ENCODE data around the gene PSAT1.
A peak's percentile ranks its signal among the peaks of the same experiment; 100 is the strongest.

PSAT1 gene

DNA sequence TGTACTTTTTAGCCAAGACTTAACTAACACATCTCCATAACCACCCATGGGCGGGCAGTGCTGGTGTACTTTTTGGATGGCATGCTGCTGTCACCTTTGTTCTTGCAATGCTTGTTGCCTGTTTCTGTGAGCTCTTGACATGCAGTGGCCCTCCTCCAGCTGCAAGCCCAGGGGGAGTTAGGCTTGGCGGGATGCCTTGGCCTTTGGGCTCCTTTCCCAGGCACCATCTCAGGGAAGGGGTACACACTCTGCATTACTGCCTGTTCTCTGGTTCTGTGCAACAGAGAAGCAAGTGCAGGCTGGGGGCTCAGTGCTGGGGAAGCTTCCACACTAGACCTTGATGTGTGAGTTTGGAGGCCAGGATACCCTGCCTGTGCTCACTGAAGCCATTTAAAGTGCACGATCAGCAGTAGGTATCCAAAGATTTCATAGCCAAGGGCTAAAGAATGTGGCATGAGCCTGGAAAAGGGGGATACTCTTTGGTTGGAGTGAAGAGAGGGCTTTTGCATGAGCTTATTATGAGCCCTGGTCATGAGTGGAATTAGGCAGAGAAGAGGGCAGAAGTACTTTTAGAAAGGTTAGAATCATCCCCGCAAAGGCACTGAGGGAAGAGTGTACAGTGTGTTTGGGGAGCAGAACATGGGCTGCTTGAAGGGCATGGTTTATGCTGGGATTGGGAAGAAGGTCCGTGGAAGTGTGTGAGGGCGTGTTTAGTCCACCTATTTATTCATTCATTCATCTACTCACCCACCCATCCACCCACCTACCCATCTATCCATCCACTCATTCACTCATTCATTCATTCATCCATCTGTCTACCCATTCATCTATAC lies 22.5 kb downstream of the PSAT1 start:
- no peak for DNase-seq

DNA sequence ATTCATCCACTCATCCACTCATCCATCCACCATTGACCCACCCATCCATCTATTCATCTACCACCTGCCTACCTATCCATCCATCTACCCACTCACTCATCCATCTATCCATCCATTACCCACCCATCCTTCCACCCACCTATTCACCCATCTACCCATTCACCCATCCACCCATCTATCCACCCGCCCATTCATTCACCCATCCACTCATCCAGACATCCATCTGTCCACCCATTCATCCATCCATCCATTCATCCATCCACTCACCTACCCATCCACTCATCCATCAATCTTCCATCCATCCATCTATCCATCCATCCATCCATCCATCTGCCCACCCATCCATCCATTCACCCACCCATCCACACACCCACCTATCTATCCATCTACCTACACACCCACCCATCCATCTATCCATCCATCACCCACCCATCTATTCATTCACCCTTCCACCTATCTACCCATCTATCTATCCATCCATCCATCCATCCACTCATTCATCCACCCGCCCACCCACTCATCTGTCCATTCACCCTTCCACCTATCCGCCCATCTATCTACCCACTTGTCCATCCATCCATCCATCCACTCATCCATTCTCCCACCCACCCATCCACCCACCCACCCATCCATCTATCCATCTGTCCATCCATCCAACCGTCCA lies 23.2 kb downstream of the PSAT1 start:
- no peak for DNase-seq

DNA sequence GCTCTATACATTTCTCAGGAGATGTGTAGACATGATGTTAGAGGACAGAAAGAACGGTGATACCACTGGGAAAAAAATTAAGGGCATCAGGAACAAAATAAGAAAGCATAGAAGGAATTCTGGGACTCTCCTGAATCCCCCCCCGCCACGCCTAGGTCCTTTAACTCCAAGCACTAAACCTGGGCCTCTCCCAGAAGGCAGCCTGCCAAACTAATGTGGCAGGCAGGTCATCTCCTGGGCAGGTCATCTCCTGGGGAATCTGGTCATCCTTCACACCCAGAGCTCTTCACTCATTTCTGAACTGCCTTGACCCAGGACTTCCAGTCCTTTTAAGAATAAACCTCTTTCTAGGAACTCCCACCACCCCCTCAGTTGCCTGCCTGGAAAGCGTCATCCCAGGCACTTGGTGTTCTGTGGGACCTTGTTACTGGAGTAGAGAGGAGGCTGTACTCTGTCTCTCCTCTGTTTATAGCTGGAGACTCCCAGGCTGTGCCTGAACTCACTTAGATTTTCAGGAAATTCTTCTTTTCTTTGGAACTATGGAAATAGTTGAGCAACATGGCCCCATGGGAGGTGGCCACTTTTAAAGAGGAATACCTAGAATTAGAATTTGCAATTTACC lies 24.1 kb downstream of the PSAT1 start:
- DNase-seq = no peak

- no peak for DNase-seq
Observed at GRCh38 chr9:78321505-78321904, 24.6 kb downstream of the PSAT1 start.

DNA sequence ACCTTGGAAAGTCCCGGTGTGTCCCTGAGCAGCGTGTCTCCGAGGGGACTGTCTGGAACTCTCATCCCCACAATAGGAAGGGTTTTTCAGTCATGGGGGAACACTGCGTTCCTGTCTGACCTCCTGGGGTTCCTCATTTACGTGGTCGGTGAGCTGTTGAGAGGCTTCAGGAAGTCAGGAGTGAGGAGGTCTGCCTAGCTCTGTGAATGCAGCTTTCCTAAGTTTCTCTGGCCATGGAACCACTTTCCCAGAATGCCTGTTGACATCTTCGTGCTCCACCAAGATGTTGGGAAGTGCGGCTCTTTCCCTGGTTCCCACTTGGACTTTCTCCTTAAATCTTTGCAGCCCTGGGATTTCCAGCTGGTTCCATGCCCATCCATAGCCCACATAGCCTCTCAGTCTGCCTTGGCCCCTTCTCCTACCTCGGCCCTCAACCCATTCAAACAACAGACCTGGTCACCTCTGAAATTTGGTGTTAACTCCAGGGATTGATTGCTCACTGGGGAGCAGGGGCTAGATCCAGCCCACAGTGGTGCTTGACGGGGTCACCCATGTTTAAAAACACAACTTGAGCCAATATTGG lies 27.2 kb downstream of the PSAT1 start:
- DNase-seq = no peak

- peak; percentile 25 for DNase-seq
Observed at GRCh38 chr9:78324682-78325081, 27.8 kb downstream of the PSAT1 start.

DNA sequence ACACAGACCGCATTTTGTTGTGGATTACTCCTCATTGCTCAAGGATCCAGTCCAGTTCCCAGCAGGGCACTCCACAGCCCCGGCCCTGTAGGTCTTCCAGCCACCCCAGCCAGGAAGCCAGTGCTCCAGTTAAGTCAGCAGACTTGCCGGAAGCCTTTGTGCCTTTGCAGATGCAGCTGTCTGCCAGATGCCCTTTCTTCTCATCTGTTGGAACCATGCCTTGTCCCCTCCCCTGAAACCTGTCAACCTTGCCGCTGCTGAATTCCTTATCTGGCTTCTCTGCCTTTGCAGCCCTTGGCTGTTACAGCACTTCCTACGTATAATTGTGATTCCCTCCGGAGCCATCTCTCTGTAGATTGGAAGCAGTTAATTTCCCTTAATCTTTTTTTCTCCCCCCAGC lies 28.4 kb downstream of the PSAT1 start:
- DNase-seq = peak; percentile 99

DNA sequence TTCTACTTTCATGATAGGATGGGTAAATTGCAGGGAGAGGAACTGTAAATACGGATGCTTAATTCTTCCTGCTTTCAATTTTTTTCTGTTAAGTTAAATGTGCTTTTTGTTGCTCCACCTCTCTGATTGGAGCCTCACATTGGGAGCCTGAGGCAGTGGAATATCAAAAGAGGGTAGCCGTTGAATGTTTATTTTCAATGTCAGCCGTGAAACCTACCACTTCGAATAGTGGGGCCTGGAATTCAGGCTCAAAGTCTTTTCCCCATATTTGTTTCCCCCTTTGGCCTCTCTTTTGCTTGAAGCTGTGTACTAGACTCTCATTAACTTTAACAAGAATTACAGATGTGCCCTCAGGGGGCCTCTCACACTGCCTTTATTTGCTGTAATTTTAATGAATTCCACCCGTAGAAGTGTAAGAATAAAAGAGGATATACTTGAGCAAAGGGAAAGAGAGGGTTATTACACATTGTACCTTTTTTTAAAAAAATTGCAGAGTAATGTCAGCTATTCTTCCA lies 29.0 kb downstream of the PSAT1 start:
- no peak for DNase-seq

DNA sequence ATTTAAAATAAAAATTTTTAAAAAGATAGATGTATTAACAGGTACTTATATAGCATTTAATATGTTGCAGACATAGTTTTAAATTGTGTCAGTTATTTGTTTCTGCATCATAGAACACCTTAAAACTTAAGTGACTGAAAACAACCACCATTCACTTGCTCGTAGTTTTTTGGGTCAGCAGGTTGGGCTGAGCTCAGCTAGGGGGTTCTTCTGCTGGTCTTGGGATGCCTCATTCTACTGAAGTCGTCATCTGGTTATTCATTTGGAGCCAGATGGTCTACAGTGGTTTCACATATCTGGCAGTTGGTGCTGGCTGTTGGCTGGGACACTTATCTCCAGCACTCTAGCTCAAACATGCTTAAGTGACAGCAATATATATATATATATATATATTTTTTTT lies 29.6 kb downstream of the PSAT1 start:
- DNase-seq = peak; percentile 93

DNA sequence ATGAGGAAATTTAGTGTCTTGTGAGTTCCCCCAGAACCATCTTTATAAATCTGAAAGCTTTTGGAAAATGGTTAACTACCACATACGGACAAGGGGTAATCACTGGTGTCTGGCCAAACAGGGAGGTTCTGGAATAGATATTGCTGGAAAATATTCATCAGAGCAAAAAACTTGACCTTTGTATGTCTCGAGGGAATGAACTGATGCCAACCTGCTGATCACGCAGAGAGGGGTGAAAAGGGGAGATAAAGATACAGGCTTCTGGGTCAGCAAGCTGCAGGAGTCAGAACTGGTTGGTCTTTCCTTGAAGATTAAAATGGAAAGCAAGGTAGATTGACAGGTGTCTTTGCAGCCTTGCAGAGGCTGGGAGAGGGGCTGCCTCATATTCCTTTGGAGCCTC lies 35.5 kb downstream of the PSAT1 start:
- no peak for DNase-seq

- no peak for DNase-seq
Observed at GRCh38 chr9:78348848-78349247, 51.9 kb downstream of the PSAT1 start.

GRCh38 chr9:78351816-78352215 lies 54.9 kb downstream of the PSAT1 start:
- no peak for DNase-seq

- no peak for DNase-seq
Observed at GRCh38 chr9:78354324-78354973, 57.5 kb downstream of the PSAT1 start.

- DNase-seq = no peak
Observed at GRCh38 chr9:78354989-78355388, 58.1 kb downstream of the PSAT1 start.

DNA sequence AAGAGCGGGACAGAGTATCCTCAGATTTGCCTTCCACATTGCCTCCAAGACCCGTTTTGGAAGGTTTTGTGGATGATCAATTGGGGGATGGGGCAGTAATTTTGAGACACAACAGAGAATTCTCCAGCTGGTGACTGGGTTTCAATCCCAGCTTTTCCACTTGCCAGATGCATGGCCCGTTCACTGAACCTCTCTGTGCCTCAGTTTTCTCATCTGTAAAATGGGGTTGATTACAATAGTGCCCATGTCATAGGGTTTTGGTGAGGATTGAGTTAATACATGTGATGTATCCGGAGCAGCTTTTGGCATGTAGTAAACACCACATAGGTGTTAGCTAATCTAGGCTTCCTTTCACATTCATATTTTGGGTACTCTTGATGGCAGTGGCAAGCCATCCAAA lies 59.7 kb downstream of the PSAT1 start:
- DNase-seq = no peak

DNA sequence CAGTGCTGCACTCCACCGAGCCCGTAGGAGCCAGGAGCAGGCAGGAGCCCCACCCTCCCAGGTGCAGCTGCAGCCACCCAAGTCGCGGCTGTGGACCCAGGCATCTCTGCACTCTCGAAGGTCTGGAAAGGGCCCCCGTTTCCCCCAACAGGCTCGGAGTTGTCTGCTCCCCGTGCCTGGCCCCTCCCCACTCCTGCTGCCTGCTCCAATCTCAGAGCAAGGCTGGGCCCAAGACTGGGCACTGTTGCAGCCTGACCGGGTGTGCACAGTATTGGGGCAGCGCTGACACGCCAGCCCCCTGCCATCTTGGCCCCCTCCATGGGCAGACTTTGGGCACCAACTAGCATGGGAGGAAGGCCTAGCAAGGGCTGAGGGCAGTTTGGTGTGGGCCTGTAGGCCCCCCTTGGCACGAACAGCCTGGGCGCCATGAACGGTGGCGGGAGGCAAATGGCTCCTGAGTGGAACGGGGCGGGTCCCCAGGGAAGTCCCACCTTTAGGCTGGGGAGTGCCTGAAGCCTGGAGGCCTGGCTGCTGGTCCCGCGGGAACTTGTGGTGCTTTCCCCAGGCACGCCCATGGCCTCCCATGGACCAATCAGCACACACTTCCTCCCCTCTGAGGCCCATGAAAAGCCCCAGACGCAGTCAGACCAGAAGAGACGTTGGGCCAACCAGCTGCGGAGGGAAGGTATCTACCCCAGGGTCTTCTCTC lies 60.4 kb downstream of the PSAT1 start:
- DNase-seq = no peak

DNA sequence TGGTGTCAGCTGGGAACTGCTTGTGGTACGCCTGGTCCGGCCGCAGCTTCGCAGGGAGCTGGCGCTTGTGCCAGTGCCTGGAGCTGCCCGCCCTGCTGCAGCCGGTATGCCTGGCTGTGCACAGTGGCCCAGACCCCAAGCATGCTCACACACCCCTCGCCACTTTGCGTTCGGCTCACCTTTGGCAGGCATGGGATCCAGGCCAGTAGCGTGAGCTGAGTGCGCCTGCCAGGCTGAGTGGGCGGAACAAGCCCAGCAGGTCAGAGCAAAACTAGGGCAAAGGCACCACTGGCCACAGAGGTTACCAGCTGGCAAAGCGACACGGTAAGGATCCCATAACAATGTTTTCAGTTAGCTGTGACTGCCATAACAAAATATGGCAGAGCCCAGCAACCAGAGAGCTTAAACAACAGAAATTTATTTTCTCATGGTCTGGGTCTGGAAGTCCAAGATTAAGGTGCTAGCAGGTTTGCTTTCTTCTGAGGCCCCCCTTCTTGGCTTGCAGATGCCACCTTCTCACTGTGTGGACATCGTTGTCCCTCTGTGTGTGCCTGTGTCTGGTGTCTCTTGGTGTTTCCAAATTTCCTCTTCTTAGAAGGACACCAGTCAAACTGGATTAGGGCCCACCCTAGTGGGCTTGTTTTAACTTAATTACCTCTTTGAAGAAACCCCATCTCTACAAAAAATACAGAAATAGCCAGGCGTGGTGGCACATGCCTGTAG lies 61.6 kb downstream of the PSAT1 start:
- no peak for DNase-seq

- no peak for DNase-seq
Observed at GRCh38 chr9:78363221-78363620, 66.3 kb downstream of the PSAT1 start.

DNA sequence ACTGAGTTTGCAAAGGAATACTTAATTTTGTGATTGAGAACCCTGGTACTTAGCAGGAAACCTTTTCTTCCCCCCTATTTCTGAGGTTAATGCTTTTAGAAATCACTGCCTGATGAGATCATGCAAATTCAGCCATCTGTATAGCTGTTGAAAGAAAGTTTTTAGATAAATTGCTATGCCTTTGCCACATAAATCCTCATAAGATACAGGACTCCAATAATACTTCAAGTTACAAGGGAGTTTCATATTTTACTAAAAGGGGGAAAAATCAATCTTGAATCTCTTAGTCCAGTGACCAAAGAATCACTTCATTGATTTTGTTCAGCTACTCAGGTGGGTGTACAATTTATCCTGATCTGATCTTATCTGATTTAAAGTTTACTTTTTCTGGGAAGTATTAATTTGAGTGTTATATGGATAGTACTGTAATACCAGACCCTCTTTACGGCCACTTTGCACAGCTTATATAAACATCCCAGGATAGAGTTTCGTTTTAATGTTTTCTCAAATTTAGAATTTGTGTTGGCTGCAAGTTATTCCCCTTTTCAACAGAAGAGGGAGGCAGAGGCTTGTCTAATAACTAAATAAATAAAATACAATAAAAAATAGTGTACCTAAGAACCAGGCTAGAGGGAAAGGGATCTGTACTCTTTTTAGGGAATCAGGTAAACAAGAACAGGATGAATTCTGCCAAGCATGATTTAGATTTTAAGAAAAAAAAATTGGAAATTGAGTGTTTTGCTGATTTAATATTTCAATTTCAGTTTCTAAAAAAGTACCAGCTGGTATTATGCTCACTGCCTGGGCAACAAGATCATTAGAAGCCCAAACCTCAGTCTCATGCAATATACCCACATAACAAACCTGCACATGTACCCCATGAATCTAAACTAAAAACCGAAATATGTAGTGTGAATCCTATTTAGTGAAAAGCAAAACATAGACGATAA lies 69.1 kb downstream of the PSAT1 start:
- peak; percentile 62 for DNase-seq

DNA sequence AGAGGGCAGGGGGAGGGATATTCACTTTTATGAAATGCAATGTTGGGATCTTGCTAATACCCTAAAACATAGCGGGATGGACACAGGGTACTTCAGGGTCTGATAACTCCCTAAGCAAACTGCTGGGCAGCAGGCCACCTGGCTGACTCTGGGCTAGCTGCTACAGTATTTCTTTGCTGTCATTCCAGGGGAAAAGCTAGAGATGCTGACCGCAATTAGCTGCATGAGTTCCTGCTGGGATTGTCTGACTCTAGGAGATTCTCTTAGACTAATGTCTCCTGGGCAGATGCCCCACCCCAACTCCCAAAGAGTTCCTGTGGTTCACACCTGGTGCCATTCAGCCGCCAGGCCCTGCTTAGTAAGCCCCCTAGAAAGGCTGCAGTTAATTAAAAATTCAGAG lies 69.9 kb downstream of the PSAT1 start:
- no peak for DNase-seq

Measured in NCI-H2171 treated with DMSO at 0.1 percent for 48 hours (cell line).